K562 (cell line): ENCODE results near the gene NLE1.

Experiments
- CEBPB ChIP-seq: fragments of 450-650 bp; IDR thresholded peaks from 2 replicates; pipeline ENCODE4 v1.6.1; 2016; ENCODE audit warnings: missing genetic modification characterization, missing compliant biosample characterization
- EGR1 ChIP-seq: fragments of 450-650 bp; conservative IDR thresholded peaks from 2 replicates; pipeline ENCODE4 v1.6.1; 2017; ENCODE audit warnings: mild to moderate bottlenecking
- EHMT2 ChIP-seq: fragments of 450-650 bp; IDR thresholded peaks from 2 replicates; pipeline ENCODE4 v1.6.1; 2018; ENCODE audit warnings: antibody characterized with exemption
- GTF3C2 ChIP-seq: IDR thresholded peaks from 3 replicates; pipeline ENCODE4 v1.6.1; 2011; ENCODE audit warnings: borderline replicate concordance, mild to moderate bottlenecking, moderate library complexity; ENCODE audit not compliant: insufficient read length; ENCODE audit errors: extremely low read depth
- LEF1 ChIP-seq: fragments of 450-650 bp; IDR thresholded peaks from 2 replicates; pipeline ENCODE4 v1.6.1; 2016; ENCODE audit warnings: mild to moderate bottlenecking
- MYC ChIP-seq, 2 experiments: fragments of 250-450 bp in 1 of 2; sonication (Bioruptor Pico) in 1 of 2; IDR thresholded peaks; 2 replicates each; pipeline versions ENCODE4 v1.5.1 to v1.6.1; 2012 to 2021; ENCODE audit warnings: low read depth in 2 of 2, borderline replicate concordance in 1 of 2, improper control_type of control experiment in 1 of 2, low read length in 1 of 2, mild to moderate bottlenecking in 1 of 2, moderate library complexity in 1 of 2
- PBX2 ChIP-seq, 2 experiments: IDR thresholded peaks in 1 of 2; conservative IDR thresholded peaks in 1 of 2; 2 replicates each; pipeline ENCODE4 v1.6.1; 2016; ENCODE audit warnings: low read depth in 2 of 2, mild to moderate bottlenecking in 1 of 2, missing compliant biosample characterization in 1 of 2, missing genetic modification characterization in 1 of 2, moderate library complexity in 1 of 2
- PHF21A ChIP-seq: fragments of 450-650 bp; IDR thresholded peaks from 2 replicates; pipeline ENCODE4 v1.6.1; 2017; ENCODE audit warnings: low read depth, borderline replicate concordance
- SRF ChIP-seq, 2 experiments: fragments of 250-450, 450-650 bp in 1 of 2; sonication (Bioruptor Pico) in 1 of 2; sonication (generic) in 1 of 2; formaldehyde crosslinking; IDR thresholded peaks; 2 replicates each; pipeline versions ENCODE4 v1.5.0 to v1.5.1; 2020 to 2022; ENCODE audit warnings: mild to moderate bottlenecking in 1 of 2, missing genetic modification reagents in 1 of 2
- ZNF184 ChIP-seq: sonication (generic); formaldehyde crosslinking; IDR thresholded peaks from 2 replicates; pipeline ENCODE4 v1.5.0; 2020; ENCODE audit warnings: missing genetic modification reagents
- ZNF232 ChIP-seq: sonication (generic); formaldehyde crosslinking; IDR thresholded peaks from 2 replicates; pipeline ENCODE4 v1.8.0; 2022; ENCODE audit warnings: mild to moderate bottlenecking, missing genetic modification reagents
- TF ChIP-seq, protein P1 (sequence below), 3 experiments: IDR thresholded peaks in 2 of 3; conservative IDR thresholded peaks in 1 of 3; 2 replicates each; pipeline ENCODE4 v1.5.1; 2011 to 2012; ENCODE audit warnings: low read length in 3 of 3, mild to moderate bottlenecking in 3 of 3, control low read depth in 2 of 3, improper control_type of control experiment in 1 of 3, inconsistent platforms in 1 of 3, low read depth in 1 of 3, mixed read lengths in 1 of 3, moderate library complexity in 1 of 3; ENCODE audit not compliant: insufficient read depth in 2 of 3

GRCh38 chr17:35138218-35138617, 3.9 kb downstream of the NLE1 start:
- TF ChIP-seq SRF (CRISPR knock-in tag; IDR thresholded peaks at IDR 0.05): no peak
- TF ChIP-seq CEBPB (tag): no peak
- TF ChIP-seq EHMT2: no peak
- no peak for TF ChIP-seq GTF3C2
- TF ChIP-seq ZNF184: no peak
- TF ChIP-seq, protein P1, sequence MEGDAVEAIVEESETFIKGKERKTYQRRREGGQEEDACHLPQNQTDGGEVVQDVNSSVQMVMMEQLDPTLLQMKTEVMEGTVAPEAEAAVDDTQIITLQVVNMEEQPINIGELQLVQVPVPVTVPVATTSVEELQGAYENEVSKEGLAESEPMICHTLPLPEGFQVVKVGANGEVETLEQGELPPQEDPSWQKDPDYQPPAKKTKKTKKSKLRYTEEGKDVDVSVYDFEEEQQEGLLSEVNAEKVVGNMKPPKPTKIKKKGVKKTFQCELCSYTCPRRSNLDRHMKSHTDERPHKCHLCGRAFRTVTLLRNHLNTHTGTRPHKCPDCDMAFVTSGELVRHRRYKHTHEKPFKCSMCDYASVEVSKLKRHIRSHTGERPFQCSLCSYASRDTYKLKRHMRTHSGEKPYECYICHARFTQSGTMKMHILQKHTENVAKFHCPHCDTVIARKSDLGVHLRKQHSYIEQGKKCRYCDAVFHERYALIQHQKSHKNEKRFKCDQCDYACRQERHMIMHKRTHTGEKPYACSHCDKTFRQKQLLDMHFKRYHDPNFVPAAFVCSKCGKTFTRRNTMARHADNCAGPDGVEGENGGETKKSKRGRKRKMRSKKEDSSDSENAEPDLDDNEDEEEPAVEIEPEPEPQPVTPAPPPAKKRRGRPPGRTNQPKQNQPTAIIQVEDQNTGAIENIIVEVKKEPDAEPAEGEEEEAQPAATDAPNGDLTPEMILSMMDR (IDR thresholded peaks at IDR 0.05 in 2 of 3, conservative IDR thresholded peaks at IDR 0.05 in 1 of 3; ENCODE audit: insufficient read depth in 2 of 3, low read depth in 1 of 3, low read length in 3 of 3): no peak
- no peak for TF ChIP-seq LEF1
- no peak for TF ChIP-seq EGR1
- no peak for TF ChIP-seq MYC (IDR thresholded peaks at IDR 0.05; ENCODE audit: low read depth, low read length)
- TF ChIP-seq MYC (CRISPR knock-in tag; IDR thresholded peaks at IDR 0.05; ENCODE audit: borderline replicate concordance, low read depth): no peak
- TF ChIP-seq PBX2 (CRISPR knock-in tag; IDR thresholded peaks at IDR 0.05; ENCODE audit: low read depth): no peak
- TF ChIP-seq PBX2 (tag; conservative IDR thresholded peaks at IDR 0.05; ENCODE audit: low read depth): no peak
- no peak for TF ChIP-seq ZNF232 (CRISPR knock-in tag)
- TF ChIP-seq PHF21A: no peak
